Rectal smooth muscle tissue (tissue), 1 donor: ENCODE data around the gene HDGF.

Source experiments
- H3K27ac ChIP-seq: one replicate; pipeline ENCODE4 v1.7.0; 2013; ENCODE audit warnings: low read depth, low read length, inconsistent platforms
- H3K27me3 ChIP-seq: one replicate; pipeline ENCODE4 v1.7.0; 2013; ENCODE audit warnings: low read length; ENCODE audit not compliant: control insufficient read depth, insufficient read depth
- H3K36me3 ChIP-seq: one replicate; pipeline ENCODE4 v1.7.0; 2013; ENCODE audit warnings: low read length; ENCODE audit not compliant: control insufficient read depth, insufficient read depth
- H3K4me1 ChIP-seq: one replicate; pipeline ENCODE4 v1.7.0; 2013; ENCODE audit warnings: low read length; ENCODE audit not compliant: control insufficient read depth, insufficient read depth
- H3K4me3 ChIP-seq: one replicate; pipeline ENCODE4 v1.7.0; 2013; ENCODE audit warnings: low read length
- H3K9ac ChIP-seq: one replicate; pipeline ENCODE4 v1.7.0; 2013; ENCODE audit warnings: low read length

HDGF gene

GRCh38 chr1:156751451-156751756 lies at the start of gene HDGF:
TSS of gene HDGF (minus strand) at chr1:156751675. CDS start at chr1:156751429, 246 bp downstream.
- Histone ChIP-seq H3K9ac (peak within 1 kb of the TSS; percentile 81), H3K27me3 (no peaks in the 10 kb centered on the region), H3K36me3 (no peaks in the 10 kb centered on the region), H3K4me1 (peaks cover 39% of the 10 kb centered on the region), H3K4me3 (peak within 1 kb of the TSS; percentile 85), H3K27ac (peak within 1 kb of the TSS; percentile 97)

GRCh38 chr1:156797212-156797871 lies 45.9 kb upstream of the HDGF start:
- no peak overlapping the region for H3K27ac ChIP-seq
- no peaks in the 10 kb centered on the region for H3K4me1 ChIP-seq
- H3K9ac ChIP-seq: no peak overlapping the region
- peaks cover 38% of the 10 kb centered on the region for H3K36me3 ChIP-seq
- H3K4me3 ChIP-seq: no peak overlapping the region
- no peaks in the 10 kb centered on the region for H3K27me3 ChIP-seq

GRCh38 chr1:156796340-156797097 lies 45.0 kb upstream of the HDGF start:
- no peaks in the 10 kb centered on the region for H3K27me3 ChIP-seq
- H3K36me3 ChIP-seq: peaks cover 43% of the 10 kb centered on the region
- no peak overlapping the region for H3K27ac ChIP-seq
- H3K4me1 ChIP-seq: no peaks in the 10 kb centered on the region
- H3K4me3 ChIP-seq: no peak overlapping the region
- H3K9ac ChIP-seq: no peak overlapping the region

GRCh38 chr1:156795787-156796186 lies 44.3 kb upstream of the HDGF start:
- no peak overlapping the region for H3K27ac ChIP-seq
- H3K9ac ChIP-seq: no peak overlapping the region

GRCh38 chr1:156795374-156795733 lies 43.9 kb upstream of the HDGF start:
- Histone ChIP-seq H3K27ac (no peak overlapping the region), H3K4me1 (no peaks in the 10 kb centered on the region), H3K36me3 (peaks cover 44% of the 10 kb centered on the region)

More at GRCh38 chr1:156795787-156796186, 44.3 kb upstream of the HDGF start:
- H3K36me3 ChIP-seq: peaks cover 47% of the 10 kb centered on the region
- H3K4me3 ChIP-seq: no peak overlapping the region
- H3K27me3 ChIP-seq: no peaks in the 10 kb centered on the region
- H3K4me1 ChIP-seq: no peaks in the 10 kb centered on the region

GRCh38 chr1:156794506-156795373 lies 43.3 kb upstream of the HDGF start:
- Histone ChIP-seq H3K4me1 (no peaks in the 10 kb centered on the region), H3K27ac (no peak overlapping the region), H3K4me3 (no peak overlapping the region), H3K36me3 (peaks cover 40% of the 10 kb centered on the region), H3K9ac (no peak overlapping the region), H3K27me3 (no peaks in the 10 kb centered on the region)

More at GRCh38 chr1:156795374-156795733, 43.9 kb upstream of the HDGF start:
- Histone ChIP-seq H3K27me3 (no peaks in the 10 kb centered on the region), H3K4me3 (no peak overlapping the region), H3K9ac (no peak overlapping the region)

GRCh38 chr1:156789621-156790318 lies 38.3 kb upstream of the HDGF start:
- Histone ChIP-seq H3K9ac (no peak overlapping the region), H3K36me3 (peaks cover 31% of the 10 kb centered on the region), H3K4me1 (no peaks in the 10 kb centered on the region), H3K4me3 (no peak overlapping the region), H3K27ac (no peak overlapping the region), H3K27me3 (no peaks in the 10 kb centered on the region)

- Histone ChIP-seq H3K27ac (no peak overlapping the region), H3K9ac (no peak overlapping the region), H3K4me3 (no peak overlapping the region), H3K36me3 (peaks cover 28% of the 10 kb centered on the region), H3K27me3 (no peaks in the 10 kb centered on the region), H3K4me1 (no peaks in the 10 kb centered on the region)
Observed at GRCh38 chr1:156788136-156788535, 36.7 kb upstream of the HDGF start.

- no peaks in the 10 kb centered on the region for H3K4me1 ChIP-seq
- H3K36me3 ChIP-seq: peaks cover 24% of the 10 kb centered on the region
- H3K27ac ChIP-seq: no peak overlapping the region
- H3K4me3 ChIP-seq: no peak overlapping the region
- H3K27me3 ChIP-seq: no peaks in the 10 kb centered on the region
- H3K9ac ChIP-seq: no peak overlapping the region
Observed at GRCh38 chr1:156786640-156787039, 35.2 kb upstream of the HDGF start.

GRCh38 chr1:156785458-156785857 lies 34.0 kb upstream of the HDGF start:
- H3K27ac ChIP-seq: no peak overlapping the region
- no peak overlapping the region for H3K4me3 ChIP-seq
- H3K27me3 ChIP-seq: no peaks in the 10 kb centered on the region
- H3K9ac ChIP-seq: no peak overlapping the region
- peaks cover 17% of the 10 kb centered on the region for H3K36me3 ChIP-seq
- H3K4me1 ChIP-seq: no peaks in the 10 kb centered on the region

GRCh38 chr1:156781585-156782186 lies 30.2 kb upstream of the HDGF start:
- Histone ChIP-seq H3K4me3 (no peak overlapping the region), H3K4me1 (no peaks in the 10 kb centered on the region), H3K36me3 (peaks cover 10% of the 10 kb centered on the region), H3K27ac (no peak overlapping the region), H3K27me3 (no peaks in the 10 kb centered on the region), H3K9ac (no peak overlapping the region)

- Histone ChIP-seq H3K27me3 (no peaks in the 10 kb centered on the region), H3K36me3 (peaks cover 3% of the 10 kb centered on the region), H3K9ac (no peak overlapping the region), H3K27ac (no peak overlapping the region), H3K4me3 (no peak overlapping the region), H3K4me1 (peaks cover 8% of the 10 kb centered on the region)
Observed at GRCh38 chr1:156777573-156777972, 26.1 kb upstream of the HDGF start.
